ENCODE data around the gene IGFBP1. TPM values are rescaled to one million over a fixed set of nuclear protein-coding genes. Genes with fewer than 3 reads are reported as not detected.

The IGFBP1 gene
- polyA plus RNA-seq, 1 experiment: not detected

- ChIA-PET CTCF (interaction anchor here (3.9 to 4.0 kb wide), 2 partner anchors 11 to 16 kb away, joined by 18 to 21 read pairs; no protein-coding TSS in a partner anchor), POLR2A (no interaction called here)
- Histone ChIP-seq H3K27me3 (ENCODE audit: control insufficient read depth, insufficient read depth, low read length) (no peaks in the 10 kb centered on the region; the same call in 1 of the 2 replicates), H3K36me3 (ENCODE audit: control insufficient read depth, insufficient read depth, low read length) (no peaks in the 10 kb centered on the region), H3K4me3 (ENCODE audit: low read depth, low read length) (no peak overlapping the region)
- no peak for DNase-seq (ENCODE audit: low read depth)
- TF ChIP-seq CTCF (IDR thresholded peaks at IDR 0.05; ENCODE audit: insufficient read depth, low read depth, low read length): no peak
These were observed 13.3 kb downstream of the IGFBP1 start for GRCh38 chr7:45901566-45901965.

GRCh38 chr7:45902820-45903219 is 14.5 kb downstream of the IGFBP1 start:
- no peaks in the 10 kb centered on the region; the same call in 1 of the 2 replicates for H3K27me3 ChIP-seq (ENCODE audit: control insufficient read depth, insufficient read depth, low read length)
- no peak for TF ChIP-seq CTCF (IDR thresholded peaks at IDR 0.05; ENCODE audit: insufficient read depth, low read depth, low read length)
- no peak overlapping the region for H3K4me3 ChIP-seq (ENCODE audit: low read depth, low read length)
- CTCF ChIA-PET: interaction anchor here (0.8 to 4.0 kb wide), 5 partner anchors 9 to 1277 kb away, joined by 3 to 21 read pairs (median 4); no protein-coding TSS in a partner anchor
- POLR2A ChIA-PET: no interaction called here
- no peaks in the 10 kb centered on the region for H3K36me3 ChIP-seq (ENCODE audit: control insufficient read depth, insufficient read depth, low read length)
- DNase-seq (ENCODE audit: low read depth): no peak

GRCh38 chr7:45909561-45909960 is 21.3 kb downstream of the IGFBP1 start:
- DNase-seq (ENCODE audit: low read depth): no peak
- ChIA-PET POLR2A (no interaction called here), CTCF (interaction anchor here (1.9 kb wide), 1 partner anchor 8 kb away, joined by 8 read pairs; no protein-coding TSS in a partner anchor)
- no peak for TF ChIP-seq CTCF (IDR thresholded peaks at IDR 0.05; ENCODE audit: insufficient read depth, low read depth, low read length)
- H3K36me3 ChIP-seq (ENCODE audit: control insufficient read depth, insufficient read depth, low read length): peaks cover 14% of the 10 kb centered on the region
- H3K27me3 ChIP-seq (ENCODE audit: control insufficient read depth, insufficient read depth, low read length): no peaks in the 10 kb centered on the region
- H3K4me3 ChIP-seq (ENCODE audit: low read depth, low read length): no peak overlapping the region

- ChIA-PET POLR2A (no interaction called here), CTCF (interaction anchor here (0.7 to 2.3 kb wide), 2 partner anchors 20 to 28 kb away, joined by 3 to 5 read pairs; no protein-coding TSS in a partner anchor)
- no peak for TF ChIP-seq CTCF (IDR thresholded peaks at IDR 0.05; ENCODE audit: insufficient read depth, low read depth, low read length)
- Histone ChIP-seq H3K4me3 (ENCODE audit: low read depth, low read length) (no peak overlapping the region), H3K27me3 (ENCODE audit: control insufficient read depth, insufficient read depth, low read length) (no peaks in the 10 kb centered on the region), H3K36me3 (ENCODE audit: control insufficient read depth, insufficient read depth, low read length) (peaks cover 24% of the 10 kb centered on the region)
- DNase-seq (ENCODE audit: low read depth): no peak
These were observed 22.6 kb downstream of the IGFBP1 start for GRCh38 chr7:45910855-45911254.

- Histone ChIP-seq H3K36me3 (ENCODE audit: control insufficient read depth, insufficient read depth, low read length) (peaks cover 28% of the 10 kb centered on the region), H3K4me3 (ENCODE audit: low read depth, low read length) (no peak overlapping the region), H3K27me3 (ENCODE audit: control insufficient read depth, insufficient read depth, low read length) (no peaks in the 10 kb centered on the region)
- no peak for DNase-seq (ENCODE audit: low read depth)
- no peak for TF ChIP-seq CTCF (IDR thresholded peaks at IDR 0.05; ENCODE audit: insufficient read depth, low read depth, low read length)
- POLR2A ChIA-PET: no interaction called here
- CTCF ChIA-PET: interaction anchor here (2.3 kb wide), 1 partner anchor 21 kb away, joined by 5 read pairs; no protein-coding TSS in a partner anchor
These were observed 23.0 kb downstream of the IGFBP1 start for GRCh38 chr7:45911311-45911710.
